HepG2 (cell line): ENCODE data around the gene RAB42. TPM values are rescaled to one million over a fixed set of nuclear protein-coding genes. Genes with fewer than 3 reads are reported as not detected.
A peak's percentile ranks its signal among the peaks of the same experiment; 100 is the strongest.

Experiments used
- ARHGAP35 ChIP-seq: sonication (generic); formaldehyde crosslinking; IDR thresholded peaks from 2 replicates; pipeline ENCODE4 v1.9.0; 2022; ENCODE audit warnings: mild to moderate bottlenecking, inconsistent platforms, moderate library complexity, missing genetic modification reagents, borderline replicate concordance
- FLYWCH1 ChIP-seq: sonication (generic); formaldehyde crosslinking; IDR thresholded peaks from 2 replicates; pipeline ENCODE4 v1.8.1; 2023; ENCODE audit warnings: mild to moderate bottlenecking, missing genetic modification reagents
- FOSL2 ChIP-seq: sonication (generic); formaldehyde crosslinking; IDR thresholded peaks from 2 replicates; pipeline ENCODE4 v1.4.0; 2020; ENCODE audit warnings: missing genetic modification reagents
- RBM22 ChIP-seq: fragments of 200-400 bp; formaldehyde crosslinking; optimal IDR thresholded peaks from 2 replicates; pipeline ENCODE3; 2017; ENCODE audit warnings: mild to moderate bottlenecking, low read length, moderate library complexity
- RFX1 ChIP-seq: fragments of 450-650 bp; IDR thresholded peaks from 2 replicates; pipeline ENCODE4 v1.6.1; 2017
- ZBTB7A ChIP-seq: sonication (generic); formaldehyde crosslinking; IDR thresholded peaks from 2 replicates; pipeline ENCODE4 v1.8.0; 2022; ENCODE audit warnings: mild to moderate bottlenecking, missing genetic modification reagents
- ZC3H13 ChIP-seq: sonication (generic); formaldehyde crosslinking; IDR thresholded peaks from 2 replicates; pipeline ENCODE4 v1.8.1; 2023; ENCODE audit warnings: mild to moderate bottlenecking, missing genetic modification reagents, moderate library complexity
- ZFP1 ChIP-seq: IDR thresholded peaks from 2 replicates; pipeline ENCODE4 v1.6.1; 2016
- ZFX ChIP-seq: sonication (generic); formaldehyde crosslinking; IDR thresholded peaks from 2 replicates; pipeline ENCODE4 v1.4.0; 2020; ENCODE audit warnings: mild to moderate bottlenecking, low read depth, missing genetic modification reagents, moderate library complexity
- ZNF468 ChIP-seq: sonication (generic); formaldehyde crosslinking; IDR thresholded peaks from 2 replicates; pipeline ENCODE4 v1.8.0; 2022; ENCODE audit warnings: mild to moderate bottlenecking, moderate library complexity, missing genetic modification reagents
- ZNF510 ChIP-seq: sonication (generic); formaldehyde crosslinking; IDR thresholded peaks from 2 replicates; pipeline ENCODE4 v1.4.0; 2020; ENCODE audit warnings: low read depth, mild to moderate bottlenecking, missing genetic modification reagents
- ZNF577 ChIP-seq: sonication (generic); formaldehyde crosslinking; IDR thresholded peaks from 2 replicates; pipeline ENCODE4 v1.4.0; 2020; ENCODE audit warnings: mild to moderate bottlenecking, low read depth, missing genetic modification reagents, borderline replicate concordance
- ZNF883 ChIP-seq: sonication (generic); formaldehyde crosslinking; IDR thresholded peaks from 2 replicates; pipeline ENCODE4 v1.5.1; 2020; ENCODE audit warnings: mild to moderate bottlenecking, missing genetic modification reagents; ENCODE audit errors: not compliant biosample characterization
- polyA plus RNA-seq, 8 experiments: library from polyadenylated mRNA; depleted of rRNA in 3 of 8; stranded (reverse) in 7 of 8; unstranded in 1 of 8; fragments of >200 nt; fragmentation: Illumina TruSeq in 4 of 8; extraction: Trizol in 4 of 8; gene quantifications; 2 replicates each; pipeline versions ENCODE4 v1.2.1 to v1.2.3, GENCODE V29; 2011 to 2016; ENCODE audit warnings: low read depth in 4 of 8, missing spikeins in 1 of 8, mixed read lengths in 1 of 8; ENCODE audit not compliant: insufficient read depth in 1 of 8
- total RNA-seq, 5 experiments: library from RNA; depleted of rRNA; stranded (reverse); fragments of >200 nt; fragmentation: Illumina TruSeq; extraction: Trizol; gene quantifications; 2 replicates each; pipeline ENCODE4 v1.2.3, GENCODE V29; 2016; ENCODE audit warnings: low read depth in 1 of 5
- TF ChIP-seq, protein P1 (sequence below): sonication (generic); formaldehyde crosslinking; IDR thresholded peaks from 2 replicates; pipeline ENCODE4 v1.5.0; 2020; ENCODE audit warnings: mild to moderate bottlenecking, missing genetic modification reagents, borderline replicate concordance
- TF ChIP-seq, protein P2 (sequence below): sonication (generic); formaldehyde crosslinking; conservative IDR thresholded peaks from 2 replicates; pipeline ENCODE4 v1.8.1; 2023; ENCODE audit warnings: missing genetic modification reagents
- TF ChIP-seq, protein P3 (sequence below): sonication (generic); formaldehyde crosslinking; IDR thresholded peaks from 2 replicates; pipeline ENCODE4 v1.8.1; 2023; ENCODE audit warnings: mild to moderate bottlenecking, missing genetic modification reagents, borderline replicate concordance
- TF ChIP-seq, protein P4 (sequence below): sonication (generic); formaldehyde crosslinking; IDR thresholded peaks from 2 replicates; pipeline ENCODE4 v1.4.0; 2020; ENCODE audit warnings: missing genetic modification reagents, mild to moderate bottlenecking, borderline replicate concordance
- TF ChIP-seq, protein P5 (sequence below): sonication (generic); formaldehyde crosslinking; IDR thresholded peaks from 2 replicates; pipeline ENCODE4 v1.5.0; 2020; ENCODE audit warnings: mild to moderate bottlenecking, missing genetic modification reagents

RAB42 gene
- total and polyA plus RNA-seq, 2 of the 13 experiments (the other 11 are each of a cell fraction or from before 2014, with no cell fraction given) = 10.4 to 166 TPM

DNA sequence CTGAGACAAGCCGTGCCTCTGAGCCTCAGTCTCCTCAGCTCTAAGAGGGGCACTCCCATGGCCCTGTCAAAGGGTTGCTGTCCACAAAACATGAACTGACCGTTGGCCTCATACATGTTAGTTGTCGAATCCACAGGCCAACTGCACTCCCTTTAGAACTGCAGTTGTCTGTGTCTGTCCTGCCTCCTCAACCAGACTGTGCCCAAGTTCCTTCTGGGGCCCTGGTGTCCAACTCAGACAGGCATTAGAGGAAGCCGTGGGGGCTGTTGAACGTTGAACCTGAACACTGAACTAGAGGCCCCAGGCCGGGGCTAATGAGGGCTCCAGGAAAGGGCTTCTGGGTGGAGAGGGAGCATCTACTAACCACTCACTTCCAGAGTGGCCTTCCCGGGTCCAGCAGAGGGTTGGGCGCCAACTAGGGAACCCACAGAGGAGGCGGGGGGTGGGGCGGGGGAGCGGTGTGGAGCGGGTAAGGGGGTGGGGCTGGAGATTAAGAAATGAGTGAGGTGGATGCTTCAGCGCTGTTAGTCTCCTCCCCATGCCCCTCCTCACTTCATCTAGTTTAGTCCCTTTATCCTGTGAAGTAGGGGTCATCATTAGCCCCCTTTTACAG lies at the start of gene RAB42 (continued):
- TF ChIP-seq, protein P1, sequence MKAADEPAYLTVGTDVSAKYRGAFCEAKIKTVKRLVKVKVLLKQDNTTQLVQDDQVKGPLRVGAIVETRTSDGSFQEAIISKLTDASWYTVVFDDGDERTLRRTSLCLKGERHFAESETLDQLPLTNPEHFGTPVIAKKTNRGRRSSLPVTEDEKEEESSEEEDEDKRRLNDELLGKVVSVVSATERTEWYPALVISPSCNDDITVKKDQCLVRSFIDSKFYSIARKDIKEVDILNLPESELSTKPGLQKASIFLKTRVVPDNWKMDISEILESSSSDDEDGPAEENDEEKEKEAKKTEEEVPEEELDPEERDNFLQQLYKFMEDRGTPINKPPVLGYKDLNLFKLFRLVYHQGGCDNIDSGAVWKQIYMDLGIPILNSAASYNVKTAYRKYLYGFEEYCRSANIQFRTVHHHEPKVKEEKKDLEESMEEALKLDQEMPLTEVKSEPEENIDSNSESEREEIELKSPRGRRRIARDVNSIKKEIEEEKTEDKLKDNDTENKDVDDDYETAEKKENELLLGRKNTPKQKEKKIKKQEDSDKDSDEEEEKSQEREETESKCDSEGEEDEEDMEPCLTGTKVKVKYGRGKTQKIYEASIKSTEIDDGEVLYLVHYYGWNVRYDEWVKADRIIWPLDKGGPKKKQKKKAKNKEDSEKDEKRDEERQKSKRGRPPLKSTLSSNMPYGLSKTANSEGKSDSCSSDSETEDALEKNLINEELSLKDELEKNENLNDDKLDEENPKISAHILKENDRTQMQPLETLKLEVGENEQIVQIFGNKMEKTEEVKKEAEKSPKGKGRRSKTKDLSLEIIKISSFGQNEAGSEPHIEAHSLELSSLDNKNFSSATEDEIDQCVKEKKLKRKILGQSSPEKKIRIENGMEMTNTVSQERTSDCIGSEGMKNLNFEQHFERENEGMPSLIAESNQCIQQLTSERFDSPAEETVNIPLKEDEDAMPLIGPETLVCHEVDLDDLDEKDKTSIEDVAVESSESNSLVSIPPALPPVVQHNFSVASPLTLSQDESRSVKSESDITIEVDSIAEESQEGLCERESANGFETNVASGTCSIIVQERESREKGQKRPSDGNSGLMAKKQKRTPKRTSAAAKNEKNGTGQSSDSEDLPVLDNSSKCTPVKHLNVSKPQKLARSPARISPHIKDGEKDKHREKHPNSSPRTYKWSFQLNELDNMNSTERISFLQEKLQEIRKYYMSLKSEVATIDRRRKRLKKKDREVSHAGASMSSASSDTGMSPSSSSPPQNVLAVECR (CRISPR knock-in tag) = no peak; the same call in 1 of the 2 replicates
- TF ChIP-seq FOSL2 (CRISPR knock-in tag) (0 out of 2 replicates have a peak, but pooled peaks have one; percentile 14), ZNF883 (CRISPR knock-in tag) (no peak), FLYWCH1 (CRISPR knock-in tag) (no peak), ZFX (peak; percentile 68), ZFP1 (CRISPR knock-in tag) (0 out of 2 replicates have a peak, but pooled peaks have one; percentile 8), ZNF510 (no peak), RBM22 (no peak), ZBTB7A (CRISPR knock-in tag) (peak; percentile 73; the same call in 1 of the 2 replicates), RFX1 (no peak), ZNF577 (no peak), ZNF468 (CRISPR knock-in tag) (no peak), ZC3H13 (peak; percentile 68; the same call in 1 of the 2 replicates), ARHGAP35 (CRISPR knock-in tag) (0 out of 2 replicates have a peak, but pooled peaks have one; percentile 51)
- TF ChIP-seq, protein P2, sequence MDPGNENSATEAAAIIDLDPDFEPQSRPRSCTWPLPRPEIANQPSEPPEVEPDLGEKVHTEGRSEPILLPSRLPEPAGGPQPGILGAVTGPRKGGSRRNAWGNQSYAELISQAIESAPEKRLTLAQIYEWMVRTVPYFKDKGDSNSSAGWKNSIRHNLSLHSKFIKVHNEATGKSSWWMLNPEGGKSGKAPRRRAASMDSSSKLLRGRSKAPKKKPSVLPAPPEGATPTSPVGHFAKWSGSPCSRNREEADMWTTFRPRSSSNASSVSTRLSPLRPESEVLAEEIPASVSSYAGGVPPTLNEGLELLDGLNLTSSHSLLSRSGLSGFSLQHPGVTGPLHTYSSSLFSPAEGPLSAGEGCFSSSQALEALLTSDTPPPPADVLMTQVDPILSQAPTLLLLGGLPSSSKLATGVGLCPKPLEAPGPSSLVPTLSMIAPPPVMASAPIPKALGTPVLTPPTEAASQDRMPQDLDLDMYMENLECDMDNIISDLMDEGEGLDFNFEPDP = no peak
- TF ChIP-seq, protein P3, sequence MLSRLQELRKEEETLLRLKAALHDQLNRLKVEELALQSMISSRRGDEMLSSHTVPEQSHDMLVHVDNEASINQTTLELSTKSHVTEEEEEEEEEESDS (CRISPR knock-in tag) = no peak
- TF ChIP-seq, protein P4, sequence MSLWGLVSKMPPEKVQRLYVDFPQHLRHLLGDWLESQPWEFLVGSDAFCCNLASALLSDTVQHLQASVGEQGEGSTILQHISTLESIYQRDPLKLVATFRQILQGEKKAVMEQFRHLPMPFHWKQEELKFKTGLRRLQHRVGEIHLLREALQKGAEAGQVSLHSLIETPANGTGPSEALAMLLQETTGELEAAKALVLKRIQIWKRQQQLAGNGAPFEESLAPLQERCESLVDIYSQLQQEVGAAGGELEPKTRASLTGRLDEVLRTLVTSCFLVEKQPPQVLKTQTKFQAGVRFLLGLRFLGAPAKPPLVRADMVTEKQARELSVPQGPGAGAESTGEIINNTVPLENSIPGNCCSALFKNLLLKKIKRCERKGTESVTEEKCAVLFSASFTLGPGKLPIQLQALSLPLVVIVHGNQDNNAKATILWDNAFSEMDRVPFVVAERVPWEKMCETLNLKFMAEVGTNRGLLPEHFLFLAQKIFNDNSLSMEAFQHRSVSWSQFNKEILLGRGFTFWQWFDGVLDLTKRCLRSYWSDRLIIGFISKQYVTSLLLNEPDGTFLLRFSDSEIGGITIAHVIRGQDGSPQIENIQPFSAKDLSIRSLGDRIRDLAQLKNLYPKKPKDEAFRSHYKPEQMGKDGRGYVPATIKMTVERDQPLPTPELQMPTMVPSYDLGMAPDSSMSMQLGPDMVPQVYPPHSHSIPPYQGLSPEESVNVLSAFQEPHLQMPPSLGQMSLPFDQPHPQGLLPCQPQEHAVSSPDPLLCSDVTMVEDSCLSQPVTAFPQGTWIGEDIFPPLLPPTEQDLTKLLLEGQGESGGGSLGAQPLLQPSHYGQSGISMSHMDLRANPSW = no peak
- TF ChIP-seq, protein P5, sequence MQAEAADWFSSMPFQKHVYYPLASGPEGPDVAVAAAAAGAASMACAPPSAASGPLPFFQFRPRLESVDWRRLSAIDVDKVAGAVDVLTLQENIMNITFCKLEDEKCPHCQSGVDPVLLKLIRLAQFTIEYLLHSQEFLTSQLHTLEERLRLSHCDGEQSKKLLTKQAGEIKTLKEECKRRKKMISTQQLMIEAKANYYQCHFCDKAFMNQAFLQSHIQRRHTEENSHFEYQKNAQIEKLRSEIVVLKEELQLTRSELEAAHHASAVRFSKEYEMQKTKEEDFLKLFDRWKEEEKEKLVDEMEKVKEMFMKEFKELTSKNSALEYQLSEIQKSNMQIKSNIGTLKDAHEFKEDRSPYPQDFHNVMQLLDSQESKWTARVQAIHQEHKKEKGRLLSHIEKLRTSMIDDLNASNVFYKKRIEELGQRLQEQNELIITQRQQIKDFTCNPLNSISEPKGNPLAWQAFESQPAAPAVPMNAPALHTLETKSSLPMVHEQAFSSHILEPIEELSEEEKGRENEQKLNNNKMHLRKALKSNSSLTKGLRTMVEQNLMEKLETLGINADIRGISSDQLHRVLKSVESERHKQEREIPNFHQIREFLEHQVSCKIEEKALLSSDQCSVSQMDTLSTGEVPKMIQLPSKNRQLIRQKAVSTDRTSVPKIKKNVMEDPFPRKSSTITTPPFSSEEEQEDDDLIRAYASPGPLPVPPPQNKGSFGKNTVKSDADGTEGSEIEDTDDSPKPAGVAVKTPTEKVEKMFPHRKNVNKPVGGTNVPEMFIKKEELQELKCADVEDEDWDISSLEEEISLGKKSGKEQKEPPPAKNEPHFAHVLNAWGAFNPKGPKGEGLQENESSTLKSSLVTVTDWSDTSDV (CRISPR knock-in tag) = no peak
